Measurements from ENCODE around the gene CCDC157.

DNA sequence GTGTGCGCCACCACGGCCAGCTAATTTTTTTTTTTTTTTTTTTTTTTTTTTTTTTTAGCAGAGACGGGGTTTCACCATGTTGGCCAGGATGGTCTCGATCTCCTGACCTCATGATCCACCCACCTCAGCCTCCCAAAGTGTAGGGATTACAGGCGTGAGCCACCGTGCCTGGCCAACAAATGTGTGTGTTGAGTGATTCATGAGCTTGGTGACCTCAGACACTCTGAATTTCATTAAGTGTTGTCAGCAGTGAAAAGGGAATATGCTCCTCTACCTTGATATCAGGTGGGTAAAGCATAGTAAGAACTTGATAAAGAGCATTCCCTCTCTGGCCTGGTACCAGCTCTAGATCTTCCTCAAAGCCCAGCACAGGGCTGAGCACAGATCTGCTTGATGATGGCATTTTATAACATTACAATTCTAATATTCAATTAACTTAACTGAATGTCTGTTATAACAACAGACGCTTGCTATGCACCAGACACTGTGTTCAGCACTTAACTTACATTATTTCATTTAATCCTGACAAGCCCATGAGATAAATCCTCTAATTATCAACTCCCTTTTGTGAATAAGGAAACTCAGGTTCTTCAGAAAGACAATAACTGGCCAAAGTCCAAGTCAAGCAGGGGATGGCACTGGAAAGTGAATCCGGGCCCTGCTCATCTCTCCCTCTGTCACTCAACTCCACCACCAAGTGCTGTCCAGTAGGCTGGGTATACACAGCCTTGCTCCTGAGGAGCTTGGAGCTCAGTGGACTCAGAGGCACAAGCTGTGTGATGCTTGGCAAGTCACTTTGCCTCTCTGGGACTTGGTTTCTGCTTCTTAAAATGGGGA, 43.1 kb upstream of the CCDC157 start:
- no peak for TF ChIP-seq POLR2A (IDR thresholded peaks at IDR 0.05)
- TF ChIP-seq, protein P1, sequence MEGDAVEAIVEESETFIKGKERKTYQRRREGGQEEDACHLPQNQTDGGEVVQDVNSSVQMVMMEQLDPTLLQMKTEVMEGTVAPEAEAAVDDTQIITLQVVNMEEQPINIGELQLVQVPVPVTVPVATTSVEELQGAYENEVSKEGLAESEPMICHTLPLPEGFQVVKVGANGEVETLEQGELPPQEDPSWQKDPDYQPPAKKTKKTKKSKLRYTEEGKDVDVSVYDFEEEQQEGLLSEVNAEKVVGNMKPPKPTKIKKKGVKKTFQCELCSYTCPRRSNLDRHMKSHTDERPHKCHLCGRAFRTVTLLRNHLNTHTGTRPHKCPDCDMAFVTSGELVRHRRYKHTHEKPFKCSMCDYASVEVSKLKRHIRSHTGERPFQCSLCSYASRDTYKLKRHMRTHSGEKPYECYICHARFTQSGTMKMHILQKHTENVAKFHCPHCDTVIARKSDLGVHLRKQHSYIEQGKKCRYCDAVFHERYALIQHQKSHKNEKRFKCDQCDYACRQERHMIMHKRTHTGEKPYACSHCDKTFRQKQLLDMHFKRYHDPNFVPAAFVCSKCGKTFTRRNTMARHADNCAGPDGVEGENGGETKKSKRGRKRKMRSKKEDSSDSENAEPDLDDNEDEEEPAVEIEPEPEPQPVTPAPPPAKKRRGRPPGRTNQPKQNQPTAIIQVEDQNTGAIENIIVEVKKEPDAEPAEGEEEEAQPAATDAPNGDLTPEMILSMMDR (IDR thresholded peaks at IDR 0.05): no peak
